SU-DHL-6 (cell line): ENCODE data around the gene TTC36.

Experiments used
- H2AFZ ChIP-seq: fragments of 200-600 bp; sonication (generic); 2 replicates; pipeline ENCODE4 v1.6.1; 2014; ENCODE audit warnings: low read depth, mild to moderate bottlenecking, moderate library complexity, mixed read lengths, antibody characterized with exemption, low read length; ENCODE audit not compliant: severe bottlenecking
- H3F3A ChIP-seq: fragments of 200-600 bp; shearing (Covaris generic); 2 replicates; pipeline ENCODE4 v1.6.0; 2016; ENCODE audit warnings: antibody characterized with exemption, mild to moderate bottlenecking; ENCODE audit not compliant: insufficient read depth
- H3K27ac ChIP-seq: fragments of 200-600 bp; sonication (generic); 2 replicates; pipeline ENCODE4 v1.5.1; 2016; ENCODE audit warnings: low read depth, mild to moderate bottlenecking, low read length, moderate library complexity, mixed read lengths
- H3K27me3 ChIP-seq: fragments of 200-600 bp; sonication (generic), shearing (Covaris generic); 2 replicates; pipeline ENCODE4 v1.6.0; 2014; ENCODE audit warnings: mild to moderate bottlenecking, low read length
- H3K36me3 ChIP-seq: fragments of 200-600 bp; sonication (generic); 2 replicates; pipeline ENCODE4 v1.6.1; 2014; ENCODE audit warnings: mild to moderate bottlenecking, low read length, mixed read lengths
- H3K4me2 ChIP-seq: fragments of 300-600, 200-600 bp; shearing (Covaris generic), sonication (generic); 2 replicates; pipeline ENCODE4 v1.6.0; 2014; ENCODE audit warnings: low read length, low read depth, mild to moderate bottlenecking; ENCODE audit not compliant: poor library complexity, severe bottlenecking
- H3K4me3 ChIP-seq: fragments of 200-600 bp; sonication (generic); 2 replicates; pipeline ENCODE4 v1.5.1; 2014; ENCODE audit warnings: antibody characterized with exemption, low read length, mild to moderate bottlenecking, mixed read lengths; ENCODE audit not compliant: insufficient read depth, poor library complexity, severe bottlenecking
- H3K79me2 ChIP-seq: fragments of 200-600 bp; sonication (generic); 2 replicates; pipeline ENCODE4 v1.6.1; 2014; ENCODE audit warnings: mild to moderate bottlenecking, low read length, moderate library complexity; ENCODE audit not compliant: insufficient read depth
- H3K9ac ChIP-seq: fragments of 200-600 bp; sonication (generic); 2 replicates; pipeline ENCODE4 v1.7.0; 2014; ENCODE audit warnings: mild to moderate bottlenecking, low read length
- H3K9me2 ChIP-seq: fragments of 200-600 bp; sonication (generic); replicated peaks from 2 replicates; pipeline ENCODE4 v1.6.1; 2014; ENCODE audit warnings: low read length; ENCODE audit not compliant: insufficient read depth
- H3K9me3 ChIP-seq: fragments of 200-600 bp; sonication (generic); 2 replicates; pipeline ENCODE4 v1.6.1; 2014; ENCODE audit warnings: low read length, mixed read lengths; ENCODE audit not compliant: insufficient read depth
- H4K20me1 ChIP-seq: fragments of 200-600 bp; sonication (generic); 2 replicates; pipeline ENCODE4 v1.6.1; 2014; ENCODE audit warnings: low read depth, mild to moderate bottlenecking, antibody characterized with exemption, low read length, moderate library complexity, mixed read lengths
- EZH2phosphoT487 ChIP-seq: fragments of 200-600 bp; sonication (generic), shearing (Covaris generic); conservative IDR thresholded peaks from 2 replicates; pipeline ENCODE4 v1.6.1; 2018; ENCODE audit warnings: mild to moderate bottlenecking, antibody characterized with exemption, low read length, moderate library complexity, mixed read lengths
- TF ChIP-seq, protein P1 (sequence below): fragments of 200-600 bp; sonication (generic); IDR thresholded peaks from one replicate; pipeline ENCODE4 v1.5.1; 2017; ENCODE audit warnings: antibody characterized with exemption, mild to moderate bottlenecking, low read length, moderate library complexity; ENCODE audit not compliant: insufficient read depth, poor library complexity, severe bottlenecking

Gene TTC36

GRCh38 chr11:118528511-118528910 lies 1.2 kb downstream of the TTC36 start:
- no peaks in the 10 kb centered on the region for H3K36me3 ChIP-seq
- no peaks in the 10 kb centered on the region for H4K20me1 ChIP-seq
- H3K27ac ChIP-seq: no peak overlapping the region
- H3K9me2 ChIP-seq: no peaks in the 10 kb centered on the region
- H3K4me3 ChIP-seq: no peak overlapping the region
- H3F3A ChIP-seq: peaks cover 10% of the 10 kb centered on the region; the same call in 1 of the 2 replicates
- H3K27me3 ChIP-seq: no peaks in the 10 kb centered on the region
- H3K9ac ChIP-seq: no peak overlapping the region
- no peak overlapping the region for H3K4me2 ChIP-seq
- TF ChIP-seq EZH2phosphoT487: no peak
- TF ChIP-seq, protein P1, sequence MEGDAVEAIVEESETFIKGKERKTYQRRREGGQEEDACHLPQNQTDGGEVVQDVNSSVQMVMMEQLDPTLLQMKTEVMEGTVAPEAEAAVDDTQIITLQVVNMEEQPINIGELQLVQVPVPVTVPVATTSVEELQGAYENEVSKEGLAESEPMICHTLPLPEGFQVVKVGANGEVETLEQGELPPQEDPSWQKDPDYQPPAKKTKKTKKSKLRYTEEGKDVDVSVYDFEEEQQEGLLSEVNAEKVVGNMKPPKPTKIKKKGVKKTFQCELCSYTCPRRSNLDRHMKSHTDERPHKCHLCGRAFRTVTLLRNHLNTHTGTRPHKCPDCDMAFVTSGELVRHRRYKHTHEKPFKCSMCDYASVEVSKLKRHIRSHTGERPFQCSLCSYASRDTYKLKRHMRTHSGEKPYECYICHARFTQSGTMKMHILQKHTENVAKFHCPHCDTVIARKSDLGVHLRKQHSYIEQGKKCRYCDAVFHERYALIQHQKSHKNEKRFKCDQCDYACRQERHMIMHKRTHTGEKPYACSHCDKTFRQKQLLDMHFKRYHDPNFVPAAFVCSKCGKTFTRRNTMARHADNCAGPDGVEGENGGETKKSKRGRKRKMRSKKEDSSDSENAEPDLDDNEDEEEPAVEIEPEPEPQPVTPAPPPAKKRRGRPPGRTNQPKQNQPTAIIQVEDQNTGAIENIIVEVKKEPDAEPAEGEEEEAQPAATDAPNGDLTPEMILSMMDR: no peak
- H2AFZ ChIP-seq: no peak overlapping the region
- no peaks in the 10 kb centered on the region for H3K9me3 ChIP-seq
- H3K79me2 ChIP-seq: no peaks in the 10 kb centered on the region

- peak overlapping the region; percentile 62 for H3K4me2 ChIP-seq
- peaks cover 10% of the 10 kb centered on the region; the same call in 1 of the 2 replicates for H3F3A ChIP-seq
- no peaks in the 10 kb centered on the region for H4K20me1 ChIP-seq
- no peak overlapping the region for H2AFZ ChIP-seq
- no peaks in the 10 kb centered on the region for H3K9me3 ChIP-seq
- H3K79me2 ChIP-seq: no peaks in the 10 kb centered on the region
- no peaks in the 10 kb centered on the region for H3K36me3 ChIP-seq
- no peak overlapping the region for H3K27ac ChIP-seq
- peak overlapping the region; percentile 62; the same call in 1 of the 2 replicates for H3K9ac ChIP-seq
- H3K9me2 ChIP-seq: no peaks in the 10 kb centered on the region
- no peaks in the 10 kb centered on the region for H3K27me3 ChIP-seq
- H3K4me3 ChIP-seq: peak overlapping the region; percentile 86
- TF ChIP-seq EZH2phosphoT487: no peak
- TF ChIP-seq, protein P1: no peak
Observed at GRCh38 chr11:118529584-118530175, 2.4 kb downstream of the TTC36 start.

DNA sequence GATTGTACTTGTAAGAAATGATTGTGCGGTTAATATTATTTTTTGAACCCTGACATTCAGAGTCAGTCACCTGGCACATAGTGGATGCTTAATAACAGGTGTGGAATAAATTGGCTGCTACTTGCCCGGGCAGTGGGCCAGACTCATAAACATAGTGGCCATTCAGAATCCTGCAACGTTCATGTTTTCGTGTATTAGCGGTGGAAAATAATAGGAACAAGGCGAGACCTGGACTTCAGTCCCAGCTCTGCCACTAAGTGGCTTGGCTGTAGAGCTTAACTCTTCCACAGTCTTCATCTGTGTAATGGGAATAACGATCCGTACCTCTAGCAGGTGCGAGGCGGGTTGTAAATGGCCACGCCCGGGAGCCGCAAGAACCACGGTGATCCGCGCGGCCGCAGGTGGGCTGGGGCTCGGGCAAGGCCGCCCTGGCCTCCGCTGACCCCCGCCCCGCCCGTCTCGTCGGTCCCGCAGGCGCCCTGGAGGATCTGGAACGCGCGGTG lies 3.0 kb downstream of the TTC36 start:
- Histone ChIP-seq H3K36me3 (no peaks in the 10 kb centered on the region), H3K9me3 (no peaks in the 10 kb centered on the region), H4K20me1 (no peaks in the 10 kb centered on the region), H3F3A (peaks cover 10% of the 10 kb centered on the region; the same call in 1 of the 2 replicates), H3K27ac (no peak overlapping the region), H3K9me2 (no peaks in the 10 kb centered on the region), H3K79me2 (no peaks in the 10 kb centered on the region), H3K4me3 (peak overlapping the region; percentile 86), H3K9ac (peak overlapping the region; percentile 62), H3K27me3 (no peaks in the 10 kb centered on the region), H3K4me2 (peak overlapping the region; percentile 62), H2AFZ (peak overlapping the region; percentile 84)
- TF ChIP-seq, protein P1: no peak
- TF ChIP-seq EZH2phosphoT487: no peak
